Esophagus muscularis mucosa (tissue), 4 donors: ENCODE data around the gene CAD. TPM values are rescaled to one million over a fixed set of nuclear protein-coding genes. Genes with fewer than 3 reads are reported as not detected.
"Not testable (repeated sequence)": the region's sequence is repeated elsewhere in the genome, so short reads cannot be mapped to it uniquely, and the experiment has no call there.

Experiments used
- DNase-seq: peaks from one replicate; pipeline ENCODE4 v3.0.0-alpha.2; 2017; ENCODE audit errors: extremely low spot score
- H3K27ac ChIP-seq, 4 donors: fragments of 200-600 bp; sonication (generic); replicated peaks in 1 of 4; 1 replicate in 3 of 4; 2 replicates in 1 of 4; pipeline ENCODE4 v1.5.1; 2016 to 2019; ENCODE audit warnings: mild to moderate bottlenecking in 1 of 4
- H3K27me3 ChIP-seq, 4 donors: fragments of 200-600 bp; sonication (generic); one replicate each; pipeline versions ENCODE4 v1.5.1 to v1.6.0; 2016 to 2019
- H3K36me3 ChIP-seq, 4 donors: fragments of 200-600 bp; sonication (generic); one replicate each; pipeline ENCODE4 v1.5.1; 2016 to 2019
- H3K4me1 ChIP-seq, 4 donors: fragments of 200-600 bp; sonication (generic); one replicate each; pipeline ENCODE4 v1.5.1; 2016 to 2019
- H3K4me3 ChIP-seq, 4 donors: fragments of 200-600 bp; sonication (generic); 1 replicate in 2 of 4; 2 replicates in 2 of 4; pipeline ENCODE4 v1.5.1; 2016 to 2019; ENCODE audit warnings: mild to moderate bottlenecking in 4 of 4, moderate library complexity in 1 of 4
- H3K9me3 ChIP-seq, 4 donors: fragments of 200-600 bp; sonication (generic); 1 replicate in 3 of 4; 2 replicates in 1 of 4; pipeline ENCODE4 v1.5.1; 2016 to 2019
- EP300 ChIP-seq: sonication (generic); formaldehyde crosslinking; IDR thresholded peaks from one replicate; pipeline ENCODE4 v1.6.1; 2017; ENCODE audit warnings: antibody characterized with exemption
- POLR2A ChIP-seq: fragments of 450-650 bp; IDR thresholded peaks from one replicate; pipeline ENCODE4 v1.6.1; 2017; ENCODE audit warnings: antibody characterized with exemption, moderate library complexity, mild to moderate bottlenecking, low read depth
- POLR2AphosphoS5 ChIP-seq, 2 donors: sonication (generic); formaldehyde crosslinking; IDR thresholded peaks; one replicate each; pipeline ENCODE4 v1.6.1; 2017; ENCODE audit warnings: antibody characterized with exemption in 2 of 2
- WGBS: methylation state at CpG from one replicate; pipeline ENCODE4 v1.1.5; 2018; 5-methylcytosine and 5-hydroxymethylcytosine counted together
- intact Hi-C: fragments of 100-400 bp; cut with DNase I; formaldehyde crosslinking; loops from one replicate; pipeline ENCODE4 v1.15.1; 2023
- total RNA-seq, 4 donors: library from RNA; depleted of rRNA; stranded (reverse); fragments of >200 nt; gene quantifications; one replicate each; pipeline versions ENCODE4 v1.1.0 to v1.2.1, GENCODE V29; 2016
- TF ChIP-seq, protein P1 (sequence below), 3 experiments: fragments of 200-600 bp in 2 of 3; fragments of 450-650 bp in 1 of 3; sonication (generic) in 2 of 3; IDR thresholded peaks; one replicate each; pipeline ENCODE4 v1.5.1; 2017 to 2019; ENCODE audit warnings: antibody characterized with exemption in 3 of 3, mild to moderate bottlenecking in 2 of 3, moderate library complexity in 1 of 3

Gene CAD
- total RNA-seq, 4 donors from 2014 or later, result 12.4 to 28.3 (median 16.6) TPM

DNA sequence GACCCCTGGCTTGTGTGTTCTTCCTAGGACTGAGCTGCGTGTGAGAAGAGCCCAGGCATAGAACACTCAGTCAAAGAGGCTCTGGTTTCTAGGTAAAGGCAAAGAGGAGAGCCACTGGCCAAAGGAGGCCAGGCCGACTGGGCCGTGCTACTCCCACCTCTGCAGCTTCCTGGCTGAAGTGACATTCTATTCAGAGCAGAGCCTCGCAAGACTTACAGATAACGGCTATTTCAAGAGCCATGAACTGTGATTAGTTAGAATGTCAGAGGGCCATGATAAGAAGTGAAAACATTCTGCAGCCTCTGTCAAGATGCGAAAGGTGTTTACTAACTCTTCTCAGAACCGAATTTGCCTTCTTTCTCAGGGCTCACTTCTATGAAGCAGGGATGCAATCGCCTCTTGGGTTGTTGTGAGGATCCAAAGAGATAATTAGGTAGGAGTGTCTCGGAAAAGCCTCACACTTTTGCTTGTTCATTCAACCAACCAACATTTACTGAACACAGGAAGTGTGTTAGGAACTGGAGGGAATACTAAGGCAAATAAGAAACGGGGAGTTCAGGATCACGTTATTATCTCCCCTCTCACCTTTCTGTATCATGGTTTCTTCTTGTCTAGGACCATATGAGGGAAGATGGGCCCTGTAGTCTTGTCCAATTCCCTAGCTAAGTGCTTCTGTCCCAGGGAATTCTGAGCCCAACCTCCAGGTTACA, 54.6 kb downstream of the CAD start:
- H3K9me3 ChIP-seq, result no peaks in the 10 kb centered on the region
- H3K4me3 ChIP-seq, result no peak overlapping the region
- H3K27me3 ChIP-seq, result peaks cover 0 to 63% (median 0%) of the 10 kb centered on the region in 4 donors
- H3K27ac ChIP-seq, result no peak overlapping the region
- TF ChIP-seq POLR2A (no peak), POLR2AphosphoS5 (IDR thresholded peaks at IDR 0.05) (no peak), EP300 (no peak)
- TF ChIP-seq, protein P1, sequence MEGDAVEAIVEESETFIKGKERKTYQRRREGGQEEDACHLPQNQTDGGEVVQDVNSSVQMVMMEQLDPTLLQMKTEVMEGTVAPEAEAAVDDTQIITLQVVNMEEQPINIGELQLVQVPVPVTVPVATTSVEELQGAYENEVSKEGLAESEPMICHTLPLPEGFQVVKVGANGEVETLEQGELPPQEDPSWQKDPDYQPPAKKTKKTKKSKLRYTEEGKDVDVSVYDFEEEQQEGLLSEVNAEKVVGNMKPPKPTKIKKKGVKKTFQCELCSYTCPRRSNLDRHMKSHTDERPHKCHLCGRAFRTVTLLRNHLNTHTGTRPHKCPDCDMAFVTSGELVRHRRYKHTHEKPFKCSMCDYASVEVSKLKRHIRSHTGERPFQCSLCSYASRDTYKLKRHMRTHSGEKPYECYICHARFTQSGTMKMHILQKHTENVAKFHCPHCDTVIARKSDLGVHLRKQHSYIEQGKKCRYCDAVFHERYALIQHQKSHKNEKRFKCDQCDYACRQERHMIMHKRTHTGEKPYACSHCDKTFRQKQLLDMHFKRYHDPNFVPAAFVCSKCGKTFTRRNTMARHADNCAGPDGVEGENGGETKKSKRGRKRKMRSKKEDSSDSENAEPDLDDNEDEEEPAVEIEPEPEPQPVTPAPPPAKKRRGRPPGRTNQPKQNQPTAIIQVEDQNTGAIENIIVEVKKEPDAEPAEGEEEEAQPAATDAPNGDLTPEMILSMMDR (IDR thresholded peaks at IDR 0.05), result no peak
- WGBS, result 74% methylated on average over 11 of the region's 11 CpGs
- no peak for DNase-seq
- no peaks in the 10 kb centered on the region for H3K4me1 ChIP-seq
- no peaks in the 10 kb centered on the region for H3K36me3 ChIP-seq
- intact Hi-C loops, result no loop called here

DNA sequence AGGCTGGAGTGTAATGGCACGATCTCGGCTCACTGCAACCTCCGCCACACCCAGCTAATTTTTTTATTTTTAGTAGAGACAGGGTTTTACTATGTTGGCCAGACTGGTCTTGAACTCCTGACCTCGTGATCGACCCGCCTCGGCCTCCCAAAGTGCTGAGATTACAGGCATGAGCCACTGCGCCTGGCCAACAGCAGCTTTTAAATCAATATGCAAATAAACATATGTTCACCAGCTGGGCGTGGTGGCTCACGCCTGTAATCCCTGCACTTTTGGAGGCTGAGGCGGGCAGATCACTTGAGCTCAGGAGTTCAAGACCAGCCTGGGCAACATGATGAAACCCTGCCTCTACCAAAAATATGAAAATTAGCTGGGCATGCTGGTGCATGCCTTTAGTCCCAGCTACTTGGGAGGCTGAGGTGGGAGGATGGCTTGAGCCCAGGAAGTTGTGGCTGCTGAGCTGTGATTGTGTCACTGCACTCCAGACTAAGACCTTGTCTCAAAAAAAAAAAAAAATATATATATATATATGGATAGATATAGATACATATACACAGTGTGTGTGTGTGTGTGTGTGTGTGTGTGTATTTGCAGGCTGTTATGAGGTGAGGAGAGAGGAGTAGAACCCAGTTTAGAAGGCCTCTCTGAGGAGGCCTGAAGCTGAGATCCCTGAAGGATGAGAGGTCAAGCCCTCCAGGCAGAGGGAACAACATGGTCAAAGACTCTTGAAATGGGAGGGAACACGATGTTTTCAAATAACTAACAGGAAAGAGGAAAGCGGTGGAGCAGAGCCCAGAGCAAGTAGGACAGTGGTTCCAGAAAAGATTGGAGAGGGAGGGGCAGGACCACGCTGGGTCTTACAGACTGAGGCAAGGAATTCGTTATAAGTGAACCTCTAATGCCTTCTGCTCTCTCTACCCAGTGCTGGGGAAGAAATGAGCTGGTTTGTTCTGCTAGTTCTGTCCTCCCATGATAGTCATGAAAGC, 55.7 kb downstream of the CAD start:
- WGBS, result 87% methylated on average over 15 of the region's 15 CpGs
- H3K27ac ChIP-seq, H3K9me3 ChIP-seq, H3K4me3 ChIP-seq, H3K36me3 ChIP-seq, intact Hi-C loops, H3K4me1 ChIP-seq, DNase-seq: not testable (repeated sequence)
- peaks cover 0 to 63% (median 0%) of the 10 kb centered on the region in 4 donors for H3K27me3 ChIP-seq

DNA sequence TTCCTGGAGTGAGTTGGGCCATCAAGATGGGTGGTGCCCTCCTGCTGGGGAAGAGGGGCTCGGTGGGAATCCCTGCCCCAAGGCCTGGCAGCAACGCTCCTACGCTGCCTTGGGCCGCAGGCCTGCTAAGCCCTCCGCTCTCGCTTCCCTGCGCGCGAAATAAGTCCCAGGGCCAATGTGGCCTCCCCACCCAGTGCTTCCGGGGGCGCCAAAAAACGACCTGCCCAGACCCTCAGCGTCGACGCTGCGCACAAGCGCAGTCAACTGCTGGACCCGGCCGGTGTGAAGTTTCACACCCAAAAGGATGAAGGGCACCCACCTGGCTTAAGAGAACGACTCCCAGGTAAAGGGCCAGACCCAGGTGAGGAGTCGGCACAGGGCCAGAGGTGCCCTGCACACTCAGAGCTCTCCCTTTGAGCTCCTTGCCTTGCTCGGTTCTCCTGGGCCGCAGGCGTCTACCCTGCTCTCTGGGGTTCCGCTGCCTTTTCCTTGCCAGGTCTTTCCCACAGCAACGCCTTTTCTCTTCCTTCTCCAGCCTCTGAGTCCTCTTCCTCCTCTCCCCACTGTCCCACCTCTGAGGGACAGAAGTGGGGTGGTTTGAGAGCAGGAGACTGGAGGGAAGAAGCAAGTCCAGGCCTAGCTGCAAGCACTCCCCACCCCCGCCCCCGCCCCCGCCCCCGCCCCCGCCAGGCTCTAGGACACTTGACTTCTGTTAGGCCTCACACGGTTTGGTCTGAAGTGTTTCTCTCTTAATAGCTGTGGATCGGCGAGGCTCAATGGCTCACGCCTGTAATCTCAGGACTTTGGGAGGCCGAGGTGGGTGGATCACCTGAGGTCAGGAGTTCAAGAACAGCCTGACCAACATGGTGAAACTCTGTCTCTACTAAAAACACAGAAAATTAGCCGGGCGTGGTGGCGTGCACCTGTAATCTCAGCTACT, 58.3 kb downstream of the CAD start, which contains the start of gene DNAJC5G:
Gene DNAJC5G, plus strand, starts transcription at position 223 of the 940 bp plus-strand sequence. CDS start 1,296 bp downstream, outside the sequence.
- Histone ChIP-seq H3K36me3 (no peaks in the 10 kb centered on the region), H3K4me1 (peaks cover 0 to 8% (median 4%) of the 10 kb centered on the region in 4 donors), H3K27me3 (peaks cover 0 to 56% (median 0%) of the 10 kb centered on the region in 4 donors), H3K27ac (no peak within 1 kb of the TSS), H3K4me3 (no peak within 1 kb of the TSS), H3K9me3 (no peaks in the 10 kb centered on the region)
- TF ChIP-seq EP300 (no peak), POLR2AphosphoS5 (IDR thresholded peaks at IDR 0.05) (no peak), POLR2A (no peak)
- TF ChIP-seq, protein P1 (IDR thresholded peaks at IDR 0.05), result no peak
- intact Hi-C loops, result no loop called here
- no peak for DNase-seq
- 83% methylated on average over 38 of the region's 39 CpGs for WGBS

DNA sequence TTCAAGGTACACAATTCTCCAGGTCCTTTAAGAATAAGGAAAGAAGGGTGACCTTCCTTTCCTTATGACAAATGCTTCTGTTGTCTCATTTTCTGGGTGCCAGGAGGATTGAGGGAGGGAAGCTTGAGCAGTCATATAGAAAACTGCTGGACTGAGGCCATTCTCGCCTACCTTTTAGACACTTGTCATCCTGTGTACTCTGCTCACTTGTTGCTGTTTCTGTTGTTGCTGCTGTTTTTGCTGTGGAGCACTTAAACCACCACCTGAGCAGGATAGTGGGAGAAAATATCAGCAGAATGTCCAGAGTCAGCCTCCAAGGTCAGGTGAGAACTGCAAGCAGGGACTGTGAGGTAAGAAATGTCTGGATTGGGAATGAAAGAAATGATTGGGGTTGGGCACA, 60.8 kb downstream of the CAD start:
- Histone ChIP-seq H3K4me1 (peaks cover 0 to 17% (median 4%) of the 10 kb centered on the region in 4 donors), H3K27ac (no peak overlapping the region), H3K4me3 (no peak overlapping the region), H3K9me3 (no peaks in the 10 kb centered on the region), H3K27me3 (peaks cover 0 to 61% (median 3%) of the 10 kb centered on the region in 4 donors), H3K36me3 (no peaks in the 10 kb centered on the region)
- TF ChIP-seq, protein P1 (IDR thresholded peaks at IDR 0.05), result no peak
- TF ChIP-seq EP300 (no peak), POLR2AphosphoS5 (IDR thresholded peaks at IDR 0.05) (no peak), POLR2A (no peak)
- no peak for DNase-seq
- 69% methylated on average over 1 of the region's 1 CpG for WGBS
- intact Hi-C loops, result no loop called here
